KMS-11 (cell line): ENCODE data around the gene PLD4.
A peak's percentile ranks its signal among the peaks of the same experiment; 100 is the strongest.

Experiments
- H2AFZ ChIP-seq: fragments of 200-600 bp; sonication (generic); 2 replicates; pipeline ENCODE4 v1.6.1; 2016; ENCODE audit warnings: antibody characterized with exemption, mixed run types, low read depth
- H3K27ac ChIP-seq: fragments of 200-600 bp; sonication (generic); 2 replicates; pipeline ENCODE4 v1.6.1; 2016; ENCODE audit warnings: mild to moderate bottlenecking, mixed run types
- H3K27me3 ChIP-seq: fragments of 200-600 bp; sonication (generic); 2 replicates; pipeline ENCODE4 v1.6.1; 2017; ENCODE audit warnings: mild to moderate bottlenecking, low read depth, mixed run types, moderate library complexity; ENCODE audit not compliant: insufficient read depth
- H3K36me3 ChIP-seq: fragments of 200-600 bp; sonication (generic); 2 replicates; pipeline ENCODE4 v1.6.1; 2017; ENCODE audit warnings: mild to moderate bottlenecking, mixed run types; ENCODE audit not compliant: insufficient read depth
- H3K4me1 ChIP-seq: fragments of 200-600 bp; sonication (generic); 2 replicates; pipeline ENCODE4 v1.6.1; 2016; ENCODE audit warnings: mild to moderate bottlenecking, low read depth, mixed run types; ENCODE audit not compliant: poor library complexity, severe bottlenecking
- H3K4me2 ChIP-seq: fragments of 200-600 bp; sonication (generic); 2 replicates; pipeline ENCODE4 v1.7.0; 2016; ENCODE audit warnings: mild to moderate bottlenecking, mixed run types
- H3K4me3 ChIP-seq: fragments of 200-600 bp; sonication (generic); IDR thresholded peaks from 2 replicates; pipeline ENCODE4 v1.6.1; 2017; ENCODE audit warnings: low read depth, low read length, mixed read lengths; ENCODE audit not compliant: insufficient read depth
- H3K79me2 ChIP-seq: fragments of 200-600 bp; sonication (generic); 2 replicates; pipeline ENCODE4 v1.6.1; 2016; ENCODE audit warnings: low read depth, mixed run types; ENCODE audit not compliant: insufficient read depth
- H3K9ac ChIP-seq: fragments of 200-600 bp; sonication (generic); 2 replicates; pipeline ENCODE4 v1.6.1; 2016; ENCODE audit warnings: mild to moderate bottlenecking, mixed run types
- H4K20me1 ChIP-seq: fragments of 200-600 bp; sonication (generic); 2 replicates; pipeline ENCODE4 v1.6.1; 2016; ENCODE audit warnings: mild to moderate bottlenecking, mixed run types; ENCODE audit not compliant: insufficient read depth
- TF ChIP-seq, protein P1 (sequence below): fragments of 200-600 bp; sonication (generic); conservative IDR thresholded peaks from 2 replicates; pipeline ENCODE4 v1.6.1; 2017; ENCODE audit warnings: low read depth, mild to moderate bottlenecking, antibody characterized with exemption, low read length, moderate library complexity, mixed read lengths

The PLD4 gene, protein sequence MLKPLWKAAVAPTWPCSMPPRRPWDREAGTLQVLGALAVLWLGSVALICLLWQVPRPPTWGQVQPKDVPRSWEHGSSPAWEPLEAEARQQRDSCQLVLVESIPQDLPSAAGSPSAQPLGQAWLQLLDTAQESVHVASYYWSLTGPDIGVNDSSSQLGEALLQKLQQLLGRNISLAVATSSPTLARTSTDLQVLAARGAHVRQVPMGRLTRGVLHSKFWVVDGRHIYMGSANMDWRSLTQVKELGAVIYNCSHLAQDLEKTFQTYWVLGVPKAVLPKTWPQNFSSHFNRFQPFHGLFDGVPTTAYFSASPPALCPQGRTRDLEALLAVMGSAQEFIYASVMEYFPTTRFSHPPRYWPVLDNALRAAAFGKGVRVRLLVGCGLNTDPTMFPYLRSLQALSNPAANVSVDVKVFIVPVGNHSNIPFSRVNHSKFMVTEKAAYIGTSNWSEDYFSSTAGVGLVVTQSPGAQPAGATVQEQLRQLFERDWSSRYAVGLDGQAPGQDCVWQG

DNA sequence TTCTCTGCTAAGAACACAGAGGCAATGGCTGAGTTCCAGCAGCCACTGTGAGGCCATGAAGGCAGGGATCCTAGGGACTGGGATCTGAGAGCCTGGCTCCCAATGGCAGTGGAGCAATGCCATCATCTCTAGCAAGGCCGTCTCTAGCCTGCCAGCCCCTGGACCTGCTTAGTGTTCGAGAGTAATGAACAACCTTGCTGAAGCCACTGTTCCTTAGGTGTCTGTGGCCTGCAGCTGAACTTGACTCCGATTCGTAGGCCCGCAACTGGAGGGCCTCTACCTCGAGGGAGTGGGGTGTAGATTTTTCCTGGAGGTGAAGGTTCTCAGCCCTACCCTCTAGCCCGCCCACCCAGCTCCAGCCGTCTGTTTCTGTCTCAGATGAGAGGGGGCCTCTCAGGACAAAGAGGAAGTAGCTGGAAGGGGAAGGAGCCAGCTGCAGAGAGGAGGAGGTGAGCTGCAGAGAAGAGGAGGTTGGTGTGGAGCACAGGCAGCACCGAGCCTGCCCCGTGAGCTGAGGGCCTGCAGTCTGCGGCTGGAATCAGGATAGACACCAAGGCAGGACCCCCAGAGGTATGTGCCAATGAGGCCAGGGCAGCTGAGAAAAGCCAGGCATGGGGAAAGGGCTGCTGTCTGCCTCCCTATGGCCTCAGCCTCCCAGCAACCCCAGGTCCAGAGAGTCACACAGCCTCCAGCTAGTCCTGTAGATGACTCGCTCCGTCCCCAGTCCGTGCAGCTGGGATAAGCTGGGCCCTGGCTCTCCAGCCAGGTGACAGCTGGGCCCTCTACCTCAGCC, at the start of gene PLD4:
Gene PLD4 (plus strand): TSS at position 459 of the 793 bp plus-strand sequence. CDS start 2,262 bp downstream, outside the sequence.
- H3K9ac ChIP-seq: no peak within 1 kb of the TSS
- no peaks in the 10 kb centered on the region for H3K79me2 ChIP-seq
- H3K4me2 ChIP-seq: peak within 1 kb of the TSS; percentile 88; the same call in 1 of the 2 replicates
- peaks cover 42% of the 10 kb centered on the region for H3K4me1 ChIP-seq
- H2AFZ ChIP-seq: no peak within 1 kb of the TSS
- H3K27ac ChIP-seq: peak within 1 kb of the TSS; percentile 93; the same call in 1 of the 2 replicates
- H3K27me3 ChIP-seq: no peaks in the 10 kb centered on the region
- TF ChIP-seq, protein P1, sequence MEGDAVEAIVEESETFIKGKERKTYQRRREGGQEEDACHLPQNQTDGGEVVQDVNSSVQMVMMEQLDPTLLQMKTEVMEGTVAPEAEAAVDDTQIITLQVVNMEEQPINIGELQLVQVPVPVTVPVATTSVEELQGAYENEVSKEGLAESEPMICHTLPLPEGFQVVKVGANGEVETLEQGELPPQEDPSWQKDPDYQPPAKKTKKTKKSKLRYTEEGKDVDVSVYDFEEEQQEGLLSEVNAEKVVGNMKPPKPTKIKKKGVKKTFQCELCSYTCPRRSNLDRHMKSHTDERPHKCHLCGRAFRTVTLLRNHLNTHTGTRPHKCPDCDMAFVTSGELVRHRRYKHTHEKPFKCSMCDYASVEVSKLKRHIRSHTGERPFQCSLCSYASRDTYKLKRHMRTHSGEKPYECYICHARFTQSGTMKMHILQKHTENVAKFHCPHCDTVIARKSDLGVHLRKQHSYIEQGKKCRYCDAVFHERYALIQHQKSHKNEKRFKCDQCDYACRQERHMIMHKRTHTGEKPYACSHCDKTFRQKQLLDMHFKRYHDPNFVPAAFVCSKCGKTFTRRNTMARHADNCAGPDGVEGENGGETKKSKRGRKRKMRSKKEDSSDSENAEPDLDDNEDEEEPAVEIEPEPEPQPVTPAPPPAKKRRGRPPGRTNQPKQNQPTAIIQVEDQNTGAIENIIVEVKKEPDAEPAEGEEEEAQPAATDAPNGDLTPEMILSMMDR: no peak
- no peak within 1 kb of the TSS for H3K4me3 ChIP-seq
- no peaks in the 10 kb centered on the region for H3K36me3 ChIP-seq
- no peaks in the 10 kb centered on the region for H4K20me1 ChIP-seq

DNA sequence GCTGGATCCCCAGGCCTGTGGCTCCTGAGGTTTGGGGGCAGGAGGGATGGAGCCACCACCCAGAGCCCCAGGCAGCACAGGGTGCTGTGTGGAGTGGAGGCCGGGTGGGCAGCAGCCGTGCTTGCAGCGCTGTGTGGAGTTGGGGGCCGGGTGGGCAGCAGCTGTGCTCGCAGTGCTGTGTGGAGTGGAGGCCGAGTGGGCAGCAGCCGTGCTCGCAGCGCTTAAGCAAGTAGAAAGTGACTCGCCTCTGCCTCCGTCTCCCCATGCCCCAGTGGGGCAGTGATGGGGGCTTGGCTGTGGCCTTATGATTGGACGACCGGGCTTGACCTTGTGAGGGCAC, 49.3 kb upstream of the PLD4 start:
- H3K36me3 ChIP-seq: no peaks in the 10 kb centered on the region
- H2AFZ ChIP-seq: no peak overlapping the region
- TF ChIP-seq, protein P1: no peak
- H4K20me1 ChIP-seq: no peaks in the 10 kb centered on the region
- H3K27ac ChIP-seq: no peak overlapping the region
- no peaks in the 10 kb centered on the region for H3K79me2 ChIP-seq
- H3K4me1 ChIP-seq: peaks cover 4% of the 10 kb centered on the region
- no peak overlapping the region for H3K9ac ChIP-seq
- no peak overlapping the region for H3K4me3 ChIP-seq
- H3K27me3 ChIP-seq: no peaks in the 10 kb centered on the region
- H3K4me2 ChIP-seq: no peak overlapping the region

DNA sequence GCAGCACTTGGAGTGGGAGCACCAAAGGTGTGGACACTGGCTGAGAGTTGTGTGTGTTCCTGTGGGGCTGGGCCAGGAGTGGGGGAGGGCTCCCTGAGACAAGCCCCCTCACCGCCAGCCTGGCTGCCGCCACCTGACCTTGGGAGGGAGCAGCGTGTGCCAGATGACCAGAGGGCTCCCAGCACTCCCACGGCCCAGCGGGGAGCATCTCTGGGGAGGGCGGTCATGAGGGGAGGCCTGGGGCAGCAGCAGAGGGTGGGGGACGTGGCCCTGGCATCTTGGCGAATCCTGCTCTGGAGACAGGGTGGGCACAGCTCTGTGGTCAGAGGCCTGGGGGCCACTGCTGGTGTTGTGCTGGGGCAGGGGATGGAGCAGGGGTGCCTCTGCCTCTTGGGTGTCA, 48.9 kb upstream of the PLD4 start:
- Histone ChIP-seq H3K27me3 (no peaks in the 10 kb centered on the region), H3K27ac (no peak overlapping the region), H3K4me2 (no peak overlapping the region), H3K4me3 (no peak overlapping the region), H4K20me1 (no peaks in the 10 kb centered on the region), H2AFZ (no peak overlapping the region), H3K4me1 (peaks cover 4% of the 10 kb centered on the region), H3K9ac (no peak overlapping the region), H3K36me3 (no peaks in the 10 kb centered on the region), H3K79me2 (no peaks in the 10 kb centered on the region)
- TF ChIP-seq, protein P1: no peak

DNA sequence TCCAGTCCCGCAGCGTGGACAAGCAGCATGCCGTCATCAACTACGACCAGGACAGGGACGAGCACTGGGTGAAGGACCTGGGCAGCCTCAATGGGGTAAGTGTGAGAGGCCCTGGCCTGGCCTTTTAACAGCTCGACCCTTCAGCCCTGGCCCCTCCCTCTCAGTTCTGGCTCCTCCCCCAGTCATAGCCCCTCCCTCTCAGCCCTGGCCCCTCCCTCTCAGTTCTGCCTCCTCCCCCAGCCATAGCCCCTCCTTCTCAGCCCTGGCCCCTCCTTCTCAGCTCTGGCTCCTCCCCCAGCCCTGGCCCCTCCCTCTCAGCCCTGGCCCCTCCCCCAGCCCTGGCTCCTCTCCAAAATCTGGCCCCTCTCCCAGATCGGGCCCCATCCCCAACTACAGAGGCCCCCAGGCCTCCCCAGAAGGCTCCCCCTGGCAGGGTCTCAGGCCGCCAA, 48.4 kb upstream of the PLD4 start:
- Histone ChIP-seq H3K4me3 (no peak overlapping the region), H3K27ac (no peak overlapping the region), H4K20me1 (no peaks in the 10 kb centered on the region), H3K27me3 (no peaks in the 10 kb centered on the region), H3K9ac (no peak overlapping the region), H3K79me2 (no peaks in the 10 kb centered on the region), H3K4me1 (peaks cover 4% of the 10 kb centered on the region), H3K4me2 (no peak overlapping the region), H2AFZ (no peak overlapping the region), H3K36me3 (no peaks in the 10 kb centered on the region)
- TF ChIP-seq, protein P1: no peak
